Raji (cell line): ENCODE results near the gene MYOT.

Source experiments
- POLR2A ChIP-seq: IDR thresholded peaks from 2 replicates; pipeline ENCODE4 v1.6.1; 2011; ENCODE audit warnings: low read depth, low read length, control low read depth; ENCODE audit not compliant: insufficient read depth

Gene MYOT

GRCh38 chr5:137867664-137868063 is at the start of gene MYOT:
MYOT (plus strand) TSS chr5:137867860; CDS start chr5:137870652, 2,792 bp downstream.
- no peak for TF ChIP-seq POLR2A

- no peak for TF ChIP-seq POLR2A
These were observed 47.9 kb upstream of the MYOT start for GRCh38 chr5:137819766-137820165.

GRCh38 chr5:137822158-137822764 is 45.4 kb upstream of the MYOT start:
- TF ChIP-seq POLR2A = no peak

- TF ChIP-seq POLR2A = no peak
These were observed 44.7 kb upstream of the MYOT start for GRCh38 chr5:137822984-137823383.

GRCh38 chr5:137825165-137825564 is 42.5 kb upstream of the MYOT start:
- no peak for TF ChIP-seq POLR2A

GRCh38 chr5:137826067-137826466 is 41.6 kb upstream of the MYOT start:
- no peak for TF ChIP-seq POLR2A

- TF ChIP-seq POLR2A = no peak
These were observed 39.5 kb upstream of the MYOT start for GRCh38 chr5:137828180-137828579.

GRCh38 chr5:137828664-137829063 is 39.0 kb upstream of the MYOT start:
- TF ChIP-seq POLR2A = no peak

GRCh38 chr5:137831105-137831504 is 36.6 kb upstream of the MYOT start:
- no peak for TF ChIP-seq POLR2A

GRCh38 chr5:137831526-137831925 is 36.1 kb upstream of the MYOT start:
- TF ChIP-seq POLR2A = no peak

GRCh38 chr5:137832416-137832815 is 35.2 kb upstream of the MYOT start:
- TF ChIP-seq POLR2A = no peak

- TF ChIP-seq POLR2A = no peak
These were observed 34.2 kb upstream of the MYOT start for GRCh38 chr5:137833463-137833862.

- TF ChIP-seq POLR2A = no peak
These were observed 33.1 kb upstream of the MYOT start for GRCh38 chr5:137834498-137835049.

GRCh38 chr5:137836298-137836697 is 31.4 kb upstream of the MYOT start:
- TF ChIP-seq POLR2A = no peak

GRCh38 chr5:137836997-137837396 is 30.7 kb upstream of the MYOT start:
- no peak for TF ChIP-seq POLR2A

- TF ChIP-seq POLR2A = no peak
These were observed 29.9 kb upstream of the MYOT start for GRCh38 chr5:137837491-137838394.

- TF ChIP-seq POLR2A = no peak
These were observed 28.7 kb upstream of the MYOT start for GRCh38 chr5:137838976-137839375.

- no peak for TF ChIP-seq POLR2A
These were observed 25.4 kb upstream of the MYOT start for GRCh38 chr5:137842296-137842695.
